OCI-LY3 (cell line): ENCODE data around the gene CCDC170.

Experiments used
- CTCF ChIP-seq: fragments of 200-600, 300-600 bp; sonication (generic); IDR thresholded peaks from 2 replicates; pipeline ENCODE4 v1.5.1; 2014; ENCODE audit warnings: antibody characterized with exemption, low read length, low read depth
- EZH2phosphoT487 ChIP-seq: fragments of 200-600 bp; shearing (Covaris generic); IDR thresholded peaks from 2 replicates; pipeline ENCODE4 v1.6.1; 2018; ENCODE audit warnings: antibody characterized with exemption, mixed run types, low read depth

- no peak for TF ChIP-seq CTCF
- TF ChIP-seq EZH2phosphoT487, result no peak
These were observed 134.1 kb downstream of the CCDC170 start for GRCh38 chr6:151627689-151628444.
